GM12865 (cell line): ENCODE data around the gene SDR9C7.
"Not testable (repeated sequence)": the region's sequence is repeated elsewhere in the genome, so short reads cannot be mapped to it uniquely, and the experiment has no call there.

Experiments used
- DNase-seq: peaks from one replicate; pipeline ENCODE4 v3.0.0; 2010; ENCODE audit warnings: low read depth
- H3K4me3 ChIP-seq: 2 replicates; pipeline ENCODE4 v1.5.1; 2011; ENCODE audit warnings: mild to moderate bottlenecking, low read depth, low read length, control low read depth
- TF ChIP-seq, protein P1 (sequence below): IDR thresholded peaks from 2 replicates; pipeline ENCODE4 v1.5.1; 2011; ENCODE audit warnings: low read length, control low read depth, low read depth, inconsistent platforms; ENCODE audit not compliant: insufficient read depth; ENCODE audit errors: missing control alignments

SDR9C7 gene

DNA sequence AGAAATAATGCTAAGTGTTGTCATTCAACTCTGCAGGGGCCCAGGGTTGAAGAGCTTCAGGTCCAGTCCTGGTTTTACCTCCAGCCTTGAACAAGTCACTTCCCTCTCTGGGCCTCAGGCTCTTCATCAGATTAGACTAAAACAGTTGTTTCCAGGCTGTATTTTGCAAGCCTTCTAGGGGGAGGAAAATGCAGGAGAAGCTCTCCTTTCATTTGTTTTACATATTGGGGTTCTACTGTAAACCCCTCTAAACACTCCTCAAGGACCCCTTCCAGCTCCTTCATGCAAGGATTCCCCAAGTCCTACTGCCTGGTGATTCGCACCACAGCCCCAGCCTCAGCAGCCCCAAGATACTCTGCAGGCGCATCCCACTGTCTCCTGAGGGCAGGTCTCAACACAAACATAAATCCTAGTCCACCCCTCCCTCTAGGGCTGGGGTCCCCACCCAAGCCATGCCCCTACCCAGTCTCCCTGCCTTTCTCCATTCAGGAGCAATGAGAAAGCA lies 2.7 kb downstream of the SDR9C7 start:
- DNase-seq: peak; percentile 74
- TF ChIP-seq, protein P1, sequence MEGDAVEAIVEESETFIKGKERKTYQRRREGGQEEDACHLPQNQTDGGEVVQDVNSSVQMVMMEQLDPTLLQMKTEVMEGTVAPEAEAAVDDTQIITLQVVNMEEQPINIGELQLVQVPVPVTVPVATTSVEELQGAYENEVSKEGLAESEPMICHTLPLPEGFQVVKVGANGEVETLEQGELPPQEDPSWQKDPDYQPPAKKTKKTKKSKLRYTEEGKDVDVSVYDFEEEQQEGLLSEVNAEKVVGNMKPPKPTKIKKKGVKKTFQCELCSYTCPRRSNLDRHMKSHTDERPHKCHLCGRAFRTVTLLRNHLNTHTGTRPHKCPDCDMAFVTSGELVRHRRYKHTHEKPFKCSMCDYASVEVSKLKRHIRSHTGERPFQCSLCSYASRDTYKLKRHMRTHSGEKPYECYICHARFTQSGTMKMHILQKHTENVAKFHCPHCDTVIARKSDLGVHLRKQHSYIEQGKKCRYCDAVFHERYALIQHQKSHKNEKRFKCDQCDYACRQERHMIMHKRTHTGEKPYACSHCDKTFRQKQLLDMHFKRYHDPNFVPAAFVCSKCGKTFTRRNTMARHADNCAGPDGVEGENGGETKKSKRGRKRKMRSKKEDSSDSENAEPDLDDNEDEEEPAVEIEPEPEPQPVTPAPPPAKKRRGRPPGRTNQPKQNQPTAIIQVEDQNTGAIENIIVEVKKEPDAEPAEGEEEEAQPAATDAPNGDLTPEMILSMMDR: no peak
- no peak overlapping the region for H3K4me3 ChIP-seq

DNA sequence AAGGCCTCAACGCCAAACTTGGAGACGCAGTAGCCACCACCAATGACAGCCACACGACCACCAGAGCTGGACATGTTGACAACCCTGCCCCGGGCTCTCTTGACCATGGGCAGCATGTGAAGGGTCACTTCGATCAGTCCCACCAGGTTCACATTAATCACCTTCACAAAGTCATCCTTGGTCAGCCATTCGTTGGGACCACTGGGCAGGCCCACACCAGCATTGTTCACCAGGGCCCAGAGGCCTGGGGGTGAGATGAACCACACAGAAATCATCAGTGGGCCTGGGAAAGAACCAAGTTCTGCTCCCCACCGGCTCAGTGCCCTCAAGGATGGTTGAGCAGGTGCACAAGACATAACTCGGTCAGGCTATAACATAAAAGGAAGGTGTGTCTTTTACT lies 4.0 kb downstream of the SDR9C7 start:
- no peak for DNase-seq
- TF ChIP-seq, protein P1: no peak
- no peak overlapping the region for H3K4me3 ChIP-seq

DNA sequence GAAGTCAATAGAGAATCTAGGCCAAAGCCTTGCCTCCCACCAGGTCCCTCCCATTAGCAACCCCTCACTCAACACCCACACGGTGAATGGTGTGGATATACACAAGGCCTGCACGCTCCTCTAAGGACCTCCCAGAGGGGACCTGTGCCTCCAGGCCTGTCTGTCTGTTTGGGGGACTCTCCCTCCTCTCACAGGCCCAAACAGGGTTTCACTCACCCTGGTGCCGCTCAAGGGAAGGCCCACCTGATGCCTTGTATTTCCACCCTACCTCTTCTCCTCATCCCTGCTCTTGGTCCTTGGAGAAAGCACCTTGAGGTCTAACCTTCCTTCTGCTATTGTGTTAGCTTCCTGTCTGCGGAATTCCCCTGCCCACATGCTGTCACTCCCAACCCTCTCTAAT lies 4.4 kb downstream of the SDR9C7 start:
- no peak for DNase-seq
- H3K4me3 ChIP-seq: no peak overlapping the region
- TF ChIP-seq, protein P1: no peak

DNA sequence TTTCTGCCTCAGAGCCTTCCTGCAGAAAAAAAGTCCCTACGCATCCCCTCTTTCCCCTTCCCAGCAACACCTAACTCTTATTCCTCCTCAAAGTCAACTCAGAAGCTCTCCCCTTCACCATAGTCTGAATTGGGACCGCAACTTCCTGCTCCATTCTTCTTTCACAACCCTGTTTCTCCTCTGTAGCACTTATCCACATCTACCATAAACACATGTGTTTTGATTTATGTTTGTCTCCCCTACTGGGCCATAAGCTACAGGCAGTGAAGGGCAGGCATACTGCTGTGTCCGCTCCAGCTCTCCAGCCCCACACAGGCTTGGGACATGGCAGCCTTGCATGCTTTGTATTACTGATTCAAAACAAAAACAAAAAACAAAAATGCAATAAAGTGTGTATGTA lies 5.9 kb downstream of the SDR9C7 start:
- no peak overlapping the region for H3K4me3 ChIP-seq
- TF ChIP-seq, protein P1: no peak
- DNase-seq: no peak

DNA sequence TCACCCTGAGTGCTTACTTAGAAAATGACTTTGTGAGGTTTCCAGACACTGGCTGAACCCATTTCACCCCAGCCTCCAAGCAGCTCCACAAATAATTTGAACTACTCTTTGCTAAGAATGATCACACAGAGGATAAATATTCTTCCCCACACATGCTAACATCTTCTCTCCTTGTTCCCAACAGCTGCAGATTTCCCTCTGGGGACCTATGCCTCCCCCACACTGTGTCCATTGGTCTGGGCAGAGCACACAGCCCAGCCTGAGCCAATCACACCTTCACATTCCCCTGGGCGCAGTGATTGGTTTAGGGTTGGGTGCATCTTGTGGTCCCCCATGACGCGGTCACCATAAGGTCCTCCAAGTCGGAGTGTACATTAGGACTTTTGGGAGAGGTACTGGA lies 6.9 kb downstream of the SDR9C7 start:
- DNase-seq: no peak
- TF ChIP-seq, protein P1: no peak
- no peak overlapping the region for H3K4me3 ChIP-seq

DNA sequence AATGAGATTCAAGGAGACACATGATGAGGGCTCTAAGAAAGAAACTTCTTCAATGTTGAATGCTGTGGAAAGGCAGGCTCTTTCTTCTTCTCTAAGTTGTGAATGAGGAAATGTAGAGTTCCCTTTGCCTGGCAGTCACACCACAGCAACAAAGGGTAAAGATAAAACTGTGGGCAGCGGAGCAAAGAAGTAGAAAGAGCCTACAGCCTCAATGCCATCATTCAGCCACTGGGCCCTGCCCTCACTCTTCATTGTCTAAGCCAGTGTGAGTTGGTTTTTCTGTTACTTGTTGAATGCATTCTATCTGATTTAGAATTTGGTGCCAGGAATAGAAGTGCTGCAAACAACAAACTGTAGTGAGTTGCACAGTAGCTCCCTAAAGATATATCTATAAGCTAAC lies 12.2 kb downstream of the SDR9C7 start:
- H3K4me3 ChIP-seq: no peak overlapping the region
- TF ChIP-seq, protein P1: no peak
- no peak for DNase-seq

DNA sequence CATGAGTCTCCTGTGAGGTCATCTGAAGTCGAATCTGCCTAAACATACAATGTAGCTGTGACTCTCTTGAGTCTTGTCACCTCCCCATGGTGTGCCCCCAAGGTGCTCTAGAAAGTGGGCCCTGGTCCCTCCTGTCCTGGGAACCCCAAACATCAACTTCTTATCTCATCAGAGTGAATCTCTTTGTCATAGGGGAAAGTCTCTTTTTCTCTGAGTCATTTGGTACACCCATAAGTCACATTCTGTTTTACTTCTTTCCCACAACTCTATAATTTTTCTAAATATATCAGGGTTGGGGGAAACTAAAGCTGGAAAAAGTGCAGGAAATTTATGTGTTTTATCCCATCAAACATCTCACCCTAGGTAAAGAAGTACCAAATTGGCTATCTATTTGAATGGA lies 12.9 kb downstream of the SDR9C7 start:
- TF ChIP-seq, protein P1: no peak
- DNase-seq: no peak
- H3K4me3 ChIP-seq: no peak overlapping the region

DNA sequence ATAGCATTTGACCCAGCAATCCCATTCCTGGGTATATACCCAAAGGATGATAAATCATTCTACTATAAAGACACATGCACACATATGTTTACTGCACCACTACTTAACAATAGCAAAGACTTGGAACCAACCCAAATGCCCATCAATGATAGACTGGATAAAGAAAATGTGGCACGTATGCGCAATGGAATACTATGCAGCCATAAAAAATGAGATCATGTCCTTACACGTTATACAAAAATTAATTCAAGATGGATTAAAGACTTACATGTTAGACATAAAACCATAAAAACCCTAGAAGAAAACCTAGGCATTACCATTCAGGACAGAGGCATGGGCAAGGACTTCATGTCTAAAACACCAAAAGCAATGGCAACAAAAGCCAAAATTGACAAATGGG lies 16.1 kb downstream of the SDR9C7 start:
- DNase-seq, H3K4me3 ChIP-seq: not testable (repeated sequence)
